Stomach (tissue), 9 donors: ENCODE data around the gene ITPR2. TPM values are rescaled to one million over a fixed set of nuclear protein-coding genes. Genes with fewer than 3 reads are reported as not detected.

Experiments used
- DNase-seq, 2 donors: peaks; one replicate each; pipeline versions ENCODE4 v3.0.0 to v3.0.0-alpha.2; 2013 to 2019
- H3K27ac ChIP-seq, 5 donors: fragments of 200-600 bp in 4 of 5; sonication (generic) in 4 of 5; one replicate each; pipeline ENCODE4 v1.5.1; 2013 to 2019; ENCODE audit warnings: mild to moderate bottlenecking in 1 of 5, moderate library complexity in 1 of 5
- H3K27me3 ChIP-seq, 3 donors: fragments of 200-600 bp; sonication (generic); one replicate each; pipeline ENCODE4 v1.5.1; 2017 to 2019; ENCODE audit warnings: mixed run types in 1 of 3
- H3K36me3 ChIP-seq, 4 donors: fragments of 200-600 bp; sonication (generic); 1 replicate in 3 of 4; 2 replicates in 1 of 4; pipeline ENCODE4 v1.5.1; 2016 to 2019
- H3K4me1 ChIP-seq, 4 donors: fragments of 200-600 bp; sonication (generic); one replicate each; pipeline ENCODE4 v1.5.1; 2016 to 2019
- H3K4me3 ChIP-seq, 4 donors: fragments of 200-600 bp; sonication (generic) in 3 of 4; one replicate each; pipeline ENCODE4 v1.5.1; 2016 to 2019; ENCODE audit warnings: mild to moderate bottlenecking in 1 of 4
- H3K9me3 ChIP-seq, 4 donors: fragments of 200-600 bp; sonication (generic); one replicate each; pipeline ENCODE4 v1.5.1; 2016 to 2019
- CTCF ChIP-seq, 7 experiments: fragments of 450-650 bp in 4 of 7; fragments of 200-600 bp in 3 of 7; sonication (generic) in 3 of 7; IDR thresholded peaks; one replicate each; pipeline ENCODE4 v1.5.1; 2016 to 2019; ENCODE audit warnings: antibody characterized with exemption in 7 of 7, control low read depth in 2 of 7, mild to moderate bottlenecking in 1 of 7
- EP300 ChIP-seq: sonication (generic); formaldehyde crosslinking; IDR thresholded peaks from one replicate; pipeline ENCODE4 v1.6.1; 2017; ENCODE audit warnings: antibody characterized with exemption
- POLR2A ChIP-seq, 4 donors: fragments of 450-650 bp; IDR thresholded peaks; one replicate each; pipeline ENCODE4 v1.6.1; 2016; ENCODE audit warnings: antibody characterized with exemption in 4 of 4, control low read depth in 2 of 4, mild to moderate bottlenecking in 1 of 4, moderate library complexity in 1 of 4
- POLR2AphosphoS5 ChIP-seq, 3 donors: sonication (generic); formaldehyde crosslinking; IDR thresholded peaks; one replicate each; pipeline ENCODE4 v1.6.1; 2016; ENCODE audit warnings: antibody characterized with exemption in 3 of 3
- WGBS, 5 donors: extraction: QIAGEN DNeasy Blood & Tissue Kit in 3 of 5; methylation state at CpG; one replicate each; pipeline versions ENCODE4 v1.1.5 to v1.1.7; 2013 to 2018; 5-methylcytosine and 5-hydroxymethylcytosine counted together
- intact Hi-C: fragments of 100-400 bp; cut with DNase I; formaldehyde crosslinking; loops from one replicate; pipeline ENCODE4 v1.15.1; 2023; ENCODE audit warnings: low total_unique reads
- polyA plus RNA-seq, 3 donors: library from polyadenylated mRNA; stranded (reverse); fragments of 200-250 nt; gene quantifications; one replicate each; pipeline ENCODE4 v1.2.3, GENCODE V29; 2013
- total RNA-seq, 5 donors: library from RNA; depleted of rRNA; stranded (reverse); fragments of >200 nt; gene quantifications; one replicate each; pipeline versions ENCODE4 v1.1.0 to v1.2.3, GENCODE V29; 2014 to 2016
- donor health status: healthy with polysubstance abuse.
- donor health status: Bipolar disorder and iron deficiency.
- donor health status: healthy.

Gene ITPR2
- total and polyA plus RNA-seq, 8 donors: 1.4 to 172 (median 23.4) TPM

- H3K27me3 ChIP-seq: no peaks in the 10 kb centered on the region
- H3K9me3 ChIP-seq: no peaks in the 10 kb centered on the region
- no peaks in the 10 kb centered on the region for H3K4me1 ChIP-seq
- WGBS, 5 donors: 94 to 98% (median 95%) methylated on average over 1 of the region's 1 CpG
- no peak overlapping the region for H3K4me3 ChIP-seq
- intact Hi-C loops: no loop called here
- H3K36me3 ChIP-seq: no peaks in the 10 kb centered on the region
- no peak overlapping the region for H3K27ac ChIP-seq
- TF ChIP-seq POLR2AphosphoS5 (IDR thresholded peaks at IDR 0.05) (no peak), POLR2A (IDR thresholded peaks at IDR 0.05) (no peak), CTCF (IDR thresholded peaks at IDR 0.05) (no peak), EP300 (no peak)
- DNase-seq: no peak
These were observed 332.9 kb downstream of the ITPR2 start for GRCh38 chr12:26499979-26500640.

- no peak for TF ChIP-seq CTCF (IDR thresholded peaks at IDR 0.05)
- TF ChIP-seq POLR2A (IDR thresholded peaks at IDR 0.05): no peak
- TF ChIP-seq EP300: no peak
- TF ChIP-seq POLR2AphosphoS5 (IDR thresholded peaks at IDR 0.05): no peak
- H3K36me3 ChIP-seq: peaks cover 0 to 22% (median 13%) of the 10 kb centered on the region in 4 donors
- intact Hi-C loops: no loop called here
- no peaks in the 10 kb centered on the region for H3K9me3 ChIP-seq
- no peak for DNase-seq
- no peak overlapping the region for H3K27ac ChIP-seq
- no peaks in the 10 kb centered on the region for H3K4me1 ChIP-seq
- WGBS, 5 donors: 96 to 100% (median 96%) methylated on average over 1 of the region's 1 CpG
- H3K27me3 ChIP-seq: no peaks in the 10 kb centered on the region
- H3K4me3 ChIP-seq: no peak overlapping the region
These were observed 336.8 kb downstream of the ITPR2 start for GRCh38 chr12:26496170-26496569.

GRCh38 chr12:26493656-26494055 lies 339.3 kb downstream of the ITPR2 start:
- DNase-seq: peak in 1 of 2 donors; percentile 13
- Histone ChIP-seq H3K4me1 (no peaks in the 10 kb centered on the region), H3K9me3 (no peaks in the 10 kb centered on the region), H3K4me3 (no peak overlapping the region), H3K27ac (no peak overlapping the region), H3K27me3 (no peaks in the 10 kb centered on the region), H3K36me3 (peaks cover 0 to 38% (median 23%) of the 10 kb centered on the region in 4 donors)
- intact Hi-C loops: no loop called here
- WGBS, 5 donors: 38 to 62% (median 44%) methylated on average over 3 of the region's 3 CpGs
- TF ChIP-seq POLR2AphosphoS5 (IDR thresholded peaks at IDR 0.05): peak in 1 of 3 donors; percentile 42
- no peak for TF ChIP-seq EP300
- TF ChIP-seq CTCF (IDR thresholded peaks at IDR 0.05): no peak
- TF ChIP-seq POLR2A (IDR thresholded peaks at IDR 0.05): no peak

- 91 to 100% (median 95%) methylated on average over 1 of the region's 1 CpG for WGBS, 5 donors
- intact Hi-C loops: no loop called here
- no peaks in the 10 kb centered on the region for H3K27me3 ChIP-seq
- no peaks in the 10 kb centered on the region for H3K4me1 ChIP-seq
- no peak for DNase-seq
- H3K9me3 ChIP-seq: no peaks in the 10 kb centered on the region
- TF ChIP-seq EP300: no peak
- no peak for TF ChIP-seq POLR2A (IDR thresholded peaks at IDR 0.05)
- no peak for TF ChIP-seq CTCF (IDR thresholded peaks at IDR 0.05)
- no peak for TF ChIP-seq POLR2AphosphoS5 (IDR thresholded peaks at IDR 0.05)
- H3K4me3 ChIP-seq: no peak overlapping the region
- H3K27ac ChIP-seq: no peak overlapping the region
- peaks cover 0 to 38% (median 23%) of the 10 kb centered on the region in 4 donors for H3K36me3 ChIP-seq
These were observed 340.6 kb downstream of the ITPR2 start for GRCh38 chr12:26492406-26492805.
